EL (cell line): ENCODE results near the gene PITPNC1.
"Not testable (repeated sequence)": the region's sequence is repeated elsewhere in the genome, so short reads cannot be mapped to it uniquely, and the experiment has no call there.

ENCODE experiments used
- DNase-seq: peaks from one replicate; pipeline ENCODE4 v3.0.0-alpha.2; 2016

PITPNC1 gene

DNA sequence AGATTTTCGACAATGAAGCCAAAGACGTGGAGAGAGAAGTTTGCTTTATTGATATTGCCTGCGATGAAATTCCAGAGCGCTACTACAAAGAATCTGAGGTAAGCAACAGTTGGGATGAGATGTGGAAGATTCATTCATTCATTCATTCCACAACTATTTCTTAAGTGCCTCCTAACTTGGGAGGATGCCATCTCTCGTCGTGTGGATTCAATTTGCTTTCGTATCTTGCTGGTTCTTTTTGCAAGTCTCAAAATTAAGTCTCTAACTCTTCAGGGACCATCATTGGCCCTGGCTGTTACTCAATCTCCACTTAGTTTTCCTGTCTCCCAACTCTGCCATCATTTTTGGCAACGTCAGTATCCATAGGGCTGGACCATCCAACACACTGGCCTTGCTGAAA lies 255.1 kb downstream of the PITPNC1 start:
- no peak for DNase-seq

DNA sequence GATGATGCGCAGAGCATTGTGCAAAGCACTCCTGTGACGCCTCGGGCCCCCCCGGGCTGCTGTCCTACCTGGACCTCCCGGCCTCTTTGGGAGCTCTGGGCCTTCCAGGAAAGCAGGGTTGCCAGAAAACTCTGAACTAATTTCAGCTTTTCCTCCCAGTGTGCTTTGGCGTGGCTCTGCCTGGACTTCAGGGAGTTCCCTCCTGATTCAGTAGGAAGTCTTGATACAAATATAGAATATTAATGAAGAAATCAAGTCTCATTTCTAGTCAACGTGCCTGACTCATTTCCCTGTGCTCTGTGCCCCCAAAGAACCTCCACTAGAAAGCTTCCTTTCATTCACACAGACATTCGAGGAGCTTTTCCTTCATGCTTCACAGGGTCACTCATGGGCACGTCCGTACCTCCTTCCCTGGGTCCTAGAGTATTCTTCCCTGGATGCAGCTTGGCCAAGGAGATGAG lies 256.7 kb downstream of the PITPNC1 start:
- DNase-seq = no peak

DNA sequence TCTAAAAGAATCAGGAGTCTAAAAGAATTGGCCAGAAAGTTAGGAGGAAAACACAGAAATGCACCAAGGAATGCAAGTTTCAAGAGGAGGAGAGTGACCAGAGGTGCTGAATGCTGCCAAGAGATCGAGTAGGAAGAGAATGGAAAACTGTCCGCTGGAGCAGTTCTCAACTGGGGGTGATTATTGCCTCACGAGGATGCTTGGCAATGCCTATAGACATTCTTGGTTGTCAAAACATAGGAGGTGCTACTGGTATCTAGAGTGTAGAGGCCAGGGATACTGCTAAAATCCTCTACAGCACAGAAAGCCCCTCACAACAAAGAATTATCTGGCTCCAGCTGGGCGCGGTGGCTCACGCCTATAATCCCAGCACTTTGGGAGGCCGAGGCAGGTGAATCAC lies 258.6 kb downstream of the PITPNC1 start:
- no peak for DNase-seq

DNA sequence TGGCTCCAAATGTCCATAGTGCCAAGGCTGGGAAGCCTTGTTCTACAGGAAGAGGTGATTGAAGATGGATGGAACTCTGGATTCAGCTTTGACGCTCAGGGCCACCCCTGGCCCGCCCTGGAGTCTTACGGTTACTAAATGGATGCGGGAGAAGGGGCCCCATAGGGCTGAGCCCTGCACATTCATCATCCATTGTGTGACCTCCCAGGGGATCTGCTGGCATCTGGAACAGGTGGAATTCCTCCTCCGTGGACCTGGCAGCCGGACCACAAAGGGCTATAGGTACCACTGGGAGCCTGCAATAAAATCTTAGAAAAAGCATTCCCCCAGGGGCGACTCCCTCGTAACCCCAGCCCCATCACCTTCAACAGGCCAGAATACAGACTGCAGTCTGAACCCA lies 259.2 kb downstream of the PITPNC1 start:
- DNase-seq = no peak

DNA sequence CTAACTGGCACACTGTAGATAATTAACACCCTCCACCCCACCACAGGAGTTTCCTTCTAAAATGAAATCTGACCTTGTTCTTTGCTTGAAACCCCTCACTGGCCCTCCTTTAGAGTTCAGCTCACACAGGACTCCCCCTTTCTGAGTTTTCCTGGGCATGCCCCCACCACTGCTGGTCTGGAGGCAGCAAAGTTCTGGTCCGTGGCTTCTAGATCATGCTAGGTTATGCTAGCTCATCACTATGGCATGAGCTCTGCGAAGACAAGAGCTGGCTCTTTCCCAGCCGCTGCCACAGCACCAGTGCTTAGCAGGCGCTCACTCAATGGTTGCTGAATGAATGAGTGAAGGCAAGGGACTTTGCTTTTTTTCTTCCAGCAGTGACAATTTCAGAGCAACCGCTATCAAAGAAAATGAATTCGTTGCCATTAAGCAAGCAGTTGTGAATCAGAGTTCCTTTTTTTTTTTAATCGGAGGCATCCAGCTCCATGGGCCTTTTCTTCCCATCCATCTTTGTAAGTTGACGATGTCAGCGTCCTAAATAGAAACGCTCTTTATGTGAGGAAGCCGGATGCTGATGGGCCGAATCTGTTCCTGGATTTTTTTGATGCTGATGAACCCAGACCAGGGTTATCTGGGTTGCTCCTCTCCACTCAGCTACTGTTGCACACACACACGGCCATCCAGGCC lies 259.9 kb downstream of the PITPNC1 start:
- DNase-seq = peak; percentile 9

DNA sequence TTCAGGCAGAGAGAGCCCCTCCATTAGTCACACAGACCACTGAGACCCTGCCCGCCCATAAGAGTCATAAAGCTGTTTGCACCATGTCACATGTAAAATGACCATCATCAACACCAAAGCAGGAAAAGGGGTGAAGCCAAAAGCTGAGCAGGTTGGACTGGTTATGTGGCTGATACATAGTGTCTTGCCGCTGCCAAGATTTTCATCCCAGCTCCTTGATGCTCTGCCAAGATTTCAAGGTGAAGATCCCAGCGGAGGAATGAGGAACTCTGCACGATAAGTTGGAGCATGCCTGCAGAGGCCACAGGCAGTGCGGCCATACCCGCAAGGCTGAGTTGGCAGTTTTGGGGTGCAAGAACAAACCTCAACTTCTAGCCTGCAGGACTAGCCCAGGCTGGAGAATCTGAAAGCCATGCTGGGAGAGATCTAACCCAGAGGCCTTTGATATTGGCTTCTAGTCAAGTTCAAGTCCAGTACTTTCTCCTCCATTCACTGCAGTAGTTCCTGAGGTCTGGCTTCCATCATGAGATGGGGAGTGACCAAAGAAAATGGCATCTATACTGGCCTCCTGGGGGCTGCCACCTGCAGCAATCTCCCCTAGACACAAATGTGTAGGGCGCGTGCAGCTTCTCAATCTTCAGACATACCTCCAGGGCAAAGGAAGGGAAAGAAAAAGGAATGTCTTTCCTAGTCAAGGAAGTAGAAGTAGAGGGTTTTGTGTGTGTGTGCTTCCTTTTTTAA lies 261.0 kb downstream of the PITPNC1 start:
- DNase-seq = no peak

DNA sequence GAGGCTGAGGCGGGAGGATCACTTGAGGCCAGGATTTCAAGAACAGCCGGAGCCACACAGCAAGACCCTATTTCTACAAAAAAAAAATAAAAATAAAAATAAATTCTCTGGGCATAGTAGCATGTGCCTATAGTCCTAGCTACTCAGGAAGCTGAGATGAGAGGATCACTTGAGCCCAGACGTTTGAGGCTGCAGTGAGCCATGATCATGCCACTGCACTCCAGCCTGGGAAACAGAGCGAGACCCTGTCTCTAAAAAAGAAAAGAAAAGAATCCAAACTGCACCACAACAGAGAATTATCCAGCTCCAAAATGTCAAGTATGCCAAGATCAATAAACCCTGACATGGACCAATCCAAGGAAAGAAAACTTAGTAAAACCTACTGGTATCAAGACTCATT lies 261.8 kb downstream of the PITPNC1 start:
- DNase-seq = no peak

DNA sequence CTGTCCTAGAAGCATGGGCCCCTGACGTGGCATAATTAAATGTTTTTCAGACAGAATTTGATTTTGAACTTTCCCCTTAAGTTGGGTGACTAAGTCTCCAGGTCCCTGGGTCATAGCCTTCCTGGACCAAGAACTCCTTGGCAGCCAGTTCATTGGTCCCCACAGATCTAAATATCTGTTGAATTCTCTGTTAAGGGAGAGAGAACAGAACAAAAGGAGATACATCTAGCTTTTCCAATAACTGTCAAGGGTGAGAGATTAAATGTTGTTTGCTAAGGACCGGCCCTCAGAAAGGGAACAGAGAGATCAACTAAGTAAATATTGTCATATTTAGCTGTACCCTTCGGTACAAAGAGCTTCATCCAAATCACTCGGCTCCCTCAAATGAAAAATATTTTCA lies 262.5 kb downstream of the PITPNC1 start:
- DNase-seq = no peak

DNA sequence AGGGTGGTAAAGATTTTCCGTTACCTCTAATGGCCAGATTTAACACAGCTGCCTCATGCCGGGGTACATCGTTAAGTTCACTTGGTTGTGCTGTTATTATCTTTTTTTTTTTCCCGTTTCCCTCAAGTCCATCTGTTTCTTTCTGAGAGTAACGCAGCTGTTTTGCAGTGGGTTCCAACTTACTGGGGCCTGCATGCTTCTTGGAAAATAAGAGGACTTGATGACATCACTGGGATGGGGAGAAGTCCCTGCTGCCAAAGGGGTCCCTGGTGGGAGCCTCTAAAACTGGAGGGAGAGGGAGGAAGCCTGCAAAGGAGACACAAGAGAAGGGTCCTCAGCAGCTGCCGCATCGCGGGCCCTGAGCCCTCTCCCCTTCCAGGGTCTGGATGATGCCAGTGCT lies 262.9 kb downstream of the PITPNC1 start:
- DNase-seq = no peak

DNA sequence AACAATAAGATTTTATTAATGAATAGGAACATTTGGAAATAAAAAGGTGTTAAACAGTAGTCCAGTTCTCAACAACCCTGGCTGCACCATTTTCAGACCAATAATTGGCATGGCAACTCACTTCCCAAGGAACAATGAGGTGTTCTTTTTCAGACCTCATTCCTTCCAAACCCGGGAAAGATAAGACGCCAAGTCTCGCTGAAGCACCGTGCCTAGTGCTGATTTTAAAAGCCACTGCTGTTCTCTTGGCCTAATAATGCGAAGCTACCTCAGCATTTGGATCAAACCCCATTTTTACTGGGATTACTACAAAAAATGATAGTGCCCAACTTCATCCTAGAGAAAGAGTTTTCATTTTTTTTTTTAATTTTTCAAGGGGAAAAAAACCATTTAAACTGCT lies 265.4 kb downstream of the PITPNC1 start:
- DNase-seq = no peak

DNA sequence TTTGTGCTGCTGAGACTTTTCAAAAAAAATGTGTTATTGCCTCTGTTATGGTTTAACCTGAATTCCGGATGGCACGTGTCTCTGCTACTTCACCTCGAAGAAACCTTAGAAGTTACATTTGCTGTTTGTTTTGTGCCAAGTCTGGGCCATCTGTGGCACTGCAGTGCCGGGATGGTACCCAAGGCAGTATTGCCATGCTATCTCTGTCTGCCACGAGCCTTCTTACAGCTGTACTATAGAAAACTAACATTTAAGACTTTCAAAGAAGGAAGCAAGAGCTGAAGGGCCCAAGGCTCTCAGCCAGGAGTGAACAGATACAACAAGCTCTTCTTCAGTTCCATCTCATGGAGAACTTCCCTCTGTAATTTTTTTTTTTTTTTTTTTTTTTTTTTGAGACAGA lies 267.0 kb downstream of the PITPNC1 start:
- no peak for DNase-seq

DNA sequence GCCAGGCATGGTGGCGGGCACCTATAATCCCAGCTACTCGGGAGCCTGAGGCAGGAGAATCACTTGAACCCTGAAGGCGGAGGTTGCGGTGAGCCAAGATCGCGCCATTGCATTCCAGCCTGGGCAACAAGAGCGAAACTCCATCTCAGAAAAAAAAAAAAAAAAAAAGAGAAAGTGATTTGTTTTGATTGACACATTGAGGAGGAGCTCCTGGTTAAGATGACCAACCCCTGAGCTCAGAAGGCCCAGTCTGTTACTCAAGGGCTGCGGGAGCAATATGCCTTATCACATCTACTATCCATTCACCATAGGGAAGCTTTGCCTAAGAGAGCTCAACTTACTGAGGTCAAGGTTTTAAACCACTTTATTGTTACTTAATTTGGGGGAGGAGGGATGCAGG lies 268.1 kb downstream of the PITPNC1 start:
- DNase-seq = not testable (repeated sequence)

DNA sequence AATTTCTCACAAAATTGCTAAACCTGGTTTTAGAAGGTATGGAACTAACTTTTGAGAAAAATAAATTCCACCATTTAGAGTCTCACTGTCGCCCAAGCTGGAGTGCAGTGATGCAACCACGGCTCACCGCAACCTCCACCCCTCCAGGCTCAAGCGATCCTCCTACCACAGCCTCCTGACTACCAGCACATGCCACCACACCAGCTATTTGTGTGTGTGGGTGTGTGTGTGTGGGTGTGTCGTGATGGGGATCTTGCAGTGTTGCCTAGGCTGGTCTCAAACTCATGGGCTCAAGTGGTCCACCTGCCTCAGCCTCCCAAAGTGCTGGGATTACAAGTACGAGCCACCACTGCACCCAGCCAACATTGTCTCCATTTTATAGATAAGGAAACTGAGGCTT lies 269.4 kb downstream of the PITPNC1 start:
- no peak for DNase-seq

DNA sequence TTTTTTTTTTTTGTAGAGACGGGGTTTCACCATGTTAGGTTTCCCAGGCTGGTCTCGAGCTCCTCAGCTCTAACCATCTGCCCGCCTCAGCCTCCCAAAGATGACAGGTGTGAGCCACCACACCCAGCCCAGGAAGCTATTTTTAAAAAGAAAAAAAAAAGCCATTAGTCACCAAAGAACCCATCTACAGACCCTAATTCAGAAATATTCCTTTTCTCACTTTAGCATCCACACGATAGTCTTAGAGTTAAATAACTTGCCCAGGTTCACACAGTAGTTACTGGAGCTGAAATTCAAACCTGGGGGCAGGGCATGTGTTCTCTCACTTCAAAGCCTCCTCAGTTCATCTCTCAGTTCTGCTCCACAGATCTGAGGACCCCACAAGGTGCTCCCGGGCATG lies 270.4 kb downstream of the PITPNC1 start:
- DNase-seq = no peak

DNA sequence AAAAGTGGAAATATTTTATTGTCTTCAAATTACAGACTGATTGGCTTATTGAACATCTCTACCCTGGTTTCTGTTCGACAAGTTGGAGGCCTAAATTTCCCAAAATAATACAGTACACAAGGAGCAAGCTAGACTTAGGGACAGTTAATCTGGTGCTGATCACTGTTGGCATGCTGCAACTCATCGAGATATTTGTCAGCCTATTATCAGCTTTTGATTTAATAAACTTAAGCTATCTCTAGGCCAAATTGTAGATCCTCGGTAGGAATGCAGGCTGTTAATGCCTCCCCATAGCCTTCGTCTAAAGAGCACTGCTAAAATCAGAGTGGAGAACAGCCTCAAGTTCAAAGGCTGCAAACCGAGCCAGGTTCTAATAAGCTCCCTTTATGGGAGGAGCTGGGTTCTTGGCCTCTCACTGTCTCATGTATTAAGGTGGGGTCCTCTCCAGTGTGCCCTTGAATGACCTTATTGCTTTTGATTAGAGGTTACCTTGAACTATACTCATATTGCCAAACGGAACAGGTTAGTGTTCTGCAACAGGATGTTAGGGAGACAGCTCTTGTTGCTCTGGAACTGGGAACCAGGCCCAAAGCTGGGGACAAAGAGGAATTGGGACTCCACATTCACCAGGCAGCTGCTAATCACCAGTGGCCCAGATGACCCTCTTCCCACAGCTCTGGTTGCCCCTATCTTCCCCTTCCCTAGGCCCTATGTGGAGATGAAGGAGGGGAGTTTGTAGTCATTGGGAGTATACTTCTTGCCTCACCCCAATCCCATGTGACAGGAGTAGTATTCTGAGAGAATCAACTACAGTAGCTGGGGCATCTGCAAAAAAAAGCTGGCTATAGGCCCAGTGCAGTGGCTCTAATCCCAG lies 271.2 kb downstream of the PITPNC1 start:
- DNase-seq = no peak

DNA sequence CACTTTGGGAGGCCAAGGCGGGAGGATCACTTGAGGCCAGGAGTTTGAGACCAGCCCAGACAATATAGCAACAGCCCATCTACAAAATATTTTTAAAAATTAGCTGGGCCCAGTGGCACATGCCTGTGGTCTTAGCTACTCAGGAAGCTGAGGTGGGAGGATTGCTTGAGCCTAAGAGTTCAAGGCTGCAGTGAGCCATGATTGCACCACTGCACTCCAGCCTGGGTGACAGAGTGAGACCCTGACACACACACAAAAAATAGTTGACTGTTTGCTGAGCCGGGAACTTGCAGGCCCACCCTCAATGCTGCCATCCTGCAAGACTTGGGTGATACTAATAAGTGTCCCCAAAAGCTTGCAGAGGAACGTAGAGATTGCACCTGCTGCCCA lies 271.8 kb downstream of the PITPNC1 start:
- not testable (repeated sequence) for DNase-seq

DNA sequence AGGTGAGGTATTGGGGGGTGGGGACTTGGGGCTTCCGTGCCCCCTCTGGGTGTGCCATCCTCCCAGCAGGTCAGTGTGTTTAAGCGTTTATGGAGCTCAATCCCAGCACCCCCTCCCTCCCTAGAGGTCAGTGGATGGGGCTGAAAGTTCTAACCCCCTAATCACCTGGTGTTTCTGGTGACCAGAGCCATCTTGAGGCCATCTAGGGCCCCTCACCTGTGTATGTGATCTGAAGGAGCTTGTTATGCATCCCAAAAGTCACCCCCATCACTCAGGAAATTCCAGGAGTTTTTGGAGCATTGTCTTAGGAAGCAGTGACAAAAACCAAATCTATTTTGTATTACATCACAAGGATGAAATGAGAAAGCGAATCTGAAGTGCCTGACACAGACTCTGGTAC lies 272.8 kb downstream of the PITPNC1 start:
- no peak for DNase-seq

DNA sequence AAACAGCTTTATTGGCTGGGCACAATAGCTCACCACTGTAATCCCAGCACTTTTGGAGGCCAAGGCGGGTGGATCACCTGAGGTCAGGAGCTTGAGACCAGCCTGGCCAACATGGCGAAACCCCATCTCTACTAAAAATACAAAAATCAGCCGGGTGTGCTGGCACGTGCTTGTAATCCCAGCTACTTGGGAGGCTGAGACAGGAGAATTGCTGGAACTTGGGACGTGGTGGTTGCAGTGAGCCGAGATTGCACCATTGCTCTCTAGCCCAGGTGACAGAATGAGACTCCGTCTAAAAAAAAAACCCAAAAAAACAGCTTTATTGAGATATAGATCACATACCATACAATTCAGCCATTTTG lies 274.1 kb downstream of the PITPNC1 start:
- DNase-seq = not testable (repeated sequence)

DNA sequence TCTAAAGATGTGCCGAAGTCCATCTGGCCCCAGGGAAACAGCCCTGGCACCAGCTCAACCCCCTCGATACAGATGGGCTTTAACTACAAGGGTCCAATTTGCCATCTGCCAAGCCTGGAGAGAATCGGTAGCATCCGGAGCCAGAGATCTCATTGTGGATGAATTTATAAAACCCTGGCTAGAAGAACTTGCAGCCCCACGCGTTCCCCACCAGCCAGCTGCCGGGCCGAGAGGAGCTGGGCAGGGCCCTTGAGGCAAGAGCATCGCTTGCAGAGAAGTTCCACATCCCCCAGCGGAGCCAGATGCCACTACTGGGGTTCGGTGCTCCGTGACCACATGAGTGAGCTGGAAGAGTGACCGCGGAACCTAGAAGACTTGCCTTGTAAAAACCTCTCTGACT lies 275.4 kb downstream of the PITPNC1 start:
- no peak for DNase-seq

DNA sequence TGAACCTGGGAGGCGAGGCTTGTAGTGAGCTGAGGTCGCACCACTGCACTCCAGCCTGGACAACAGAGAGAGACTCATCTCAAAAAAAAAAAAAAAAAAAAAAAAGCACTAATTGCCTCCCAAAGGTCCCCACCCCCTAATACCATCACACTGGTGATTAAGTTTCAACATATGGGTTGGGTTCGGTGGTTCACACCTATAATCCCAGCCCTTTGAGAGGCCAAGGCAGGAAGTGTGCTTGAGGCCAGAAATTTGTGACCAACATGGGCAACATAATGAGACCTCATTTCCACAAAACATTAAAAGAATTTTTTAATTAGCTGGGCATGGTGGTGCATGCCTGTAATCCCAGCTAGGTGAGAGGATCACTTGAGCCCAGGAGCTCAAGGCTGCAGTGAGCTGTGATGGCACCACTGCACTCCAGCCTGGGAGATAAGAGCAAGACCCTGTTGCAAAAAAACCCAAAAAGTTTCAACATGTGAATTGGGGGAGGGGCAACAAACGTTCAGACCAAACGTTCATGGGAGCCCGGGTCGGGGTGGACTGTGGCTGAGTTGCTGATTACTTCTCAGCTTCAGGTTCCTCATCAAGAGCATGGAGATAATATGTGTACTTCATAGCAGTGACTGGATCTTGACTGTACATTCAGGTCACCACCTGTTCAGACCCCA lies 278.5 kb downstream of the PITPNC1 start:
- DNase-seq = no peak

DNA sequence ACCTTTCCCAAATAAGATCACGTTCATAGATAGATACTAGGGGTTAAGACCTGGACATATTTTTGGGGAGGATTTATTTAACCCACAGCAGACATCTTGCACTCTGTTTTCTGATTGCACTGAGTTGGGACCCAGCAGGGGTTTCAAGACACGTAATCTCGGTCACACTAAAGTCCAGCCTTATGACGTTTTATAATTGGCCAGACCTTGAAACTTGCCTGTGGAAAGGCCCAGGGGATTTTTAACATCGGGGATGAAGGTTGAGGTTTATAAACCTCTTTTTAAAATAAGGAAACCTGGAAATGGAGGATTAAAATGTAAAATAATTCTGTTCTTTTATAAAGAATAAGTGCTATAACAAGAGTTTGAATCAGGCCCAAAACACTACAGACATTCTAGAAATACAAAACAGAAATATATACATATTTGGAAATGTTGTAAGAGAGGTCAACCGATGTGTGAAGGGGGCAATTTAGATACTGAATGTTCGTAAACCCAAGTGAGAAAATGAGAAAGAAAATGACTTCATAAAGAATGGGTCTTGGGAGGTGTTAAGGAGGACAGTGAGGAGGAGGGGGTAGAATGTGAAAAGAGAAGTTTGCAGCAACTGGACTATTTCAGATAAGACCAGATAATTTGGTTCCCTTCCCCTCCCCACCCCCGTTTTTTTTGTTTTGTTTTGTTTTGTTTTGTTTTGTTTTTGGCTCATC lies 279.6 kb downstream of the PITPNC1 start:
- no peak for DNase-seq

DNA sequence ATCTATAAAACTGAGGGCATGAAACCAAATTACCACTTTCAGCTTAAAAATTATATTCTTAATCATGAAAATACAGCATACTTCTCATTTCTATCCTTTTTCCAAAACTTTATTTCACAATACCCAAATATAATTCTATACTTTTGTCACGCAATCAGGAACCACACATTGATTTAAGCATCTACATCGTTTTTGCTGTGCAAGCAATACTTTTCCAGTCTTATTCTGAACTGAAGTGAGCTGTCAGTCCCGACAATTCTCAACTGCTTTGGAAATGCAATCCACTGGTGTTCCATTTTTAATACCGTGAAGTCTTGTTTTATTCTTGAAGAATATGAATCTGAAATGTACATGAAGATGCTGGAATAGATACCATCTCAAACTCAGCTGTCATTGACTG lies 280.5 kb downstream of the PITPNC1 start:
- no peak for DNase-seq

DNA sequence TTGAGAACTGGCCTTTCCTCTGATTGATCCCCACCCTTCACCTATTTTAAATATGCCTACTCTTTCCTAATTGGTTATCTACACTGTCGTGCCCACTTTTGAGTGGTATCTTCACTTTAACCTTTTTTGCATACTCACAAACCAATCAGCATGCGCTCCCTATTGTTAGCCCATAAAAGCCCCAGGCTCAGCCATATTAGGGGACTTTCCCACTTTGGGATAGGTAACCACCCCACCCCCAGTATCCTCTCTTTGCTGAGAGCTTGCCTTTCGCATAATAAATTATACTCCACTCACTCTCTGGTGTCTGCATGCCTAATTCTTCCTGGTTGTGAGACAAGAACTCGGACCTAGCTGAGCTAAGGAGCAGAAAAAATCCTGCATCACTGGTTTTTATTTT lies 281.2 kb downstream of the PITPNC1 start:
- no peak for DNase-seq
